ENCODE results near the gene SERPINA9.
"Not testable (repeated sequence)": the region's sequence is repeated elsewhere in the genome, so short reads cannot be mapped to it uniquely, and the experiment has no call there.

SERPINA9 gene

DNA sequence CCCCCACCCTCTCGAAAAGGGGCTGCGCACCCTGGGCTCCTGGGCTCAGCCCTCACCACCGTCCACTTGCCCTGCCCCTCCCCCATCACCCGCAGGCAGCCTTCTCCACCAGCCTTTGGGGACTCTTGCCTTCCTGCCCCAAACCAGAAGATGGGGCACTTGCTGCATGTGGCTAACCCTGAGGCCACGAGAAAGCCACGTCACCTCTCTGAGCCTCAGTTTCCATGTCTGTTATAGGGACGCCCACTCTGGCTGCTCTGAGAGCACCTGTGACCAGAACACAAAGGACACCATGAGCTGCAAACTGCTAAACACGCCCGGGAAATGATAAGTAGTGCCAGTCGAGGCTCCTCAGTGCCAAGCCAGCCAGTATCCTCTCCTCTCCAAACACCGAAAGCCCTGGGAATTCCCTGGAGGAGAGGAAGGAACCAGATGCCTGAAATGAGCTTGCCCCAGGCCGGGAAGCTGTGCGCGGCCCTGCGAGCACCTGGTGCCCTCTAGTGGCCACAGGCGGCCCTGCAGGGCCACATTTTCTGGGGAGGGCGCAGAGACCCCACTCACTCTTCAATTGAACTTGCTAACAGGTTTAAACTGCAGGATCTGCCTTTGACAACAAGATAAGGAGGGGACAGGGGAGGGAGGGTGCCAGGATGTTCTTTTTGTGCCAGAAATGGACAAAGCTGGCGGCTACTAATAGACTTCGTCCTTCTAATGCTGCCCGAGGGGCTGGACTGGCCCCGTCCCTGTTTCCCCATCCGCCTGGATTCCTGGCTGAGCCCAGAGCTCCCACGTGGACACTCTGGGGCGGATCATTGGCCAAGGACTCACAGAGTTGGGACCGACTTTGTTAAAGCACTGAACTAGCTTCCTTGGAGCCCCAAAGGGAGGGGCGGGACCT lies 10.2 kb upstream of the SERPINA9 start:
- peak; percentile 12 to 25 for DNase-seq

DNA sequence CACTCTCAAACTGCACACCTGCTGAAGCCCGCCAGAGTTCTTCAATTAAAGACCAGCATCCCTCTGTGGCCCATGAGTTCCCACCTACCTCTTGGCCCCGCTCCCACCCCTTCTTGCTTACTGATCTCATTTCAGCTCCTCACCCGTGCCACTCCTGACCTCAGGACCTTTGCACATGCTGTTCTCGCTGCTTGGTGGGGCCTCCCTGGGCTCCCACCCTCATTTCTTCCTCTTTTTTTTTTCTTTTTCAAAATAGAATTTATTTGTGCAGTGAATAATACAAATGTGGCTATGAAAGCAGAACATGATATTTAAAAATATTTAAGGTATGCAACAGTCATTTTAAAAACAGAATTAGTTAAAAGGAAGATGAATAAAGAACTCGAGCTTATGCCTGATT lies 8.5 kb upstream of the SERPINA9 start:
- DNase-seq, result no peak

GRCh38 chr14:94483729-94484275 lies 7.8 kb upstream of the SERPINA9 start:
- no peak for DNase-seq

GRCh38 chr14:94483071-94483451 lies 7.1 kb upstream of the SERPINA9 start:
- no peak for DNase-seq

DNA sequence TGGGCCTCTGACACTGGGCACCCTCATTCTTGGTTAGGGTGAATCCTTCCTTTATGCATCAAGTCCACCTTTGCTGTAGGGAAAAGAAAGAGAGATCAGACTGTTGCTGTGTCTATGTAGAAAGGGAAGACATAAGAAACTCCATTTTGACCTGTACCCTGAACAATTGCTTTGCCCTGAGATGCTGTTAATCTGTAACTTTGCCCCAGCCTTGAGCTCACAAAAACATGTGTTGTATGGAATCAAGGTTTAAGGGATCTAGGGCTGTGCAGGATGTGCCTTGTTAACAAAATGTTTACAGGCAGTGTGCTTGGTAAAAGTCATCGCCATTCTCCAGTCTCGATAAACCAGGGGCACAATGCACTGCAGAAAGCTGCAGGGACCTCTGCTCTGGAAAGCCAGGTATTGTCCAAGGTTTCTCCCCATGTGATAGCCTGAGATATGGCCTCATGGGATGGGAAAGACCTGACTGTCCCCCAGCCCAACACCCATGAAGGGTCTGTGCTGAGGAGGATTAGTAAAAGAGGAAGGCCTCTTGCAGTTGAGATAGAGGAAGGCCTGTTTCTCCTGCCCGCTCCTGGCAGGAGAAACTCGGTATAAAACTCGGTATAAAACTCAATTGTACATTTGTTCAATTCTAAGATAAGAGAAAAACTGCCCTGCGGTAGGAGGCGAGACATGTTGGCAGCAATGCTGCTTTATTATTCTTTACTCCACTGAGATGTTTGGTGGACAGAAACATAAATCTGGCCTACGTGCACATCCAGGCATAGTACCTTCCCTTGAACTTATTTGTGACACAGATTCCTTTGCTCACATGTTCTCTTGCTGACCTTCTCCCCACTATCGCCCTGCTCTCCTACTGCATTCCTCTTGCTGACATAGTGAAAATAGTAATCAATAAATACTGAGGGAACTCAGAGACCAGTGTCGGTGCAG lies 6.4 kb upstream of the SERPINA9 start:
- DNase-seq, result not testable (repeated sequence)

GRCh38 chr14:94481468-94482131 lies 5.6 kb upstream of the SERPINA9 start:
- DNase-seq, result no peak

- no peak for DNase-seq
Observed at GRCh38 chr14:94480809-94481208, 4.8 kb upstream of the SERPINA9 start.

DNA sequence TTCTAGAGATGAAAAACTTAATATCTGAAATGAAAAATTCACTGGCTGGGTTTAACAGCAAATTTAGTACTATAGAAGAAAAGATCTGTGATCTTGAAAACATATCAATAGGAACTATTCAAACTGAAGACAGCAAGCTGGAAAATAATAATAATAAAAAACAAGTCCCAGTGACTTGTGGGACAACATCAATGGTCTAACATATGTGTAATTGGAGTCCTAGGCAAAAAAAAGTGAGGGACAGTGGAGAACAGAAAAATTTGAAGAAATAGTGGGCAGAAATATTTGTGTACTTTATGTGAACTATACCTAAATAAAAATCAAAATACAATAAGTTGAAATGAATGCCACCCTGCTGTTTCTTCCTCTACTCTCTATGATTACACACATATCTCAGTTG lies 2.4 kb upstream of the SERPINA9 start:
- no peak for DNase-seq

DNA sequence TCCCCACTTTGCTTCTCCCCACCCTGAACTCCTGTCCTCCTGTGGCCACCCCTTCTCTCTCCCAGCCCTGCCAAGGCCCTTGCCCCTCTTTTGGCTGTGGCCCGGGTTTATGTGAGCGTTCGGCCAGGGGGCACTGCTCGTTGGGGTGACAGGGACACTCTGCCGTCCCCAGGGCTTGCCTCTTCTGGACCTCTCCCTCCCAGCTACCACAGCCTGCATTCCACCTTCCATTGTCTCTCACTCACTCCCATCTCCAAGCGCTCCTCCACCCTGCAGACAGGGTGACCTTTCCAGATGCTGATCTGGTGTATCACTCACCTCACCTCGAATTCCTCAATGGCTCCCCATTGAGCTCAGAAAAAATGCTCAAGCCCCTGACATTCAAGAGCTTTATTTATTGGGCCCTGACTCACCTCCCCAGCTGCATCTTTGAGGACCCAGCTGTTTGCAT lies 1.4 kb downstream of the SERPINA9 start:
- DNase-seq, result no peak

- DNase-seq, result no peak
Observed at GRCh38 chr14:94473666-94474410, 2.2 kb downstream of the SERPINA9 start.

DNA sequence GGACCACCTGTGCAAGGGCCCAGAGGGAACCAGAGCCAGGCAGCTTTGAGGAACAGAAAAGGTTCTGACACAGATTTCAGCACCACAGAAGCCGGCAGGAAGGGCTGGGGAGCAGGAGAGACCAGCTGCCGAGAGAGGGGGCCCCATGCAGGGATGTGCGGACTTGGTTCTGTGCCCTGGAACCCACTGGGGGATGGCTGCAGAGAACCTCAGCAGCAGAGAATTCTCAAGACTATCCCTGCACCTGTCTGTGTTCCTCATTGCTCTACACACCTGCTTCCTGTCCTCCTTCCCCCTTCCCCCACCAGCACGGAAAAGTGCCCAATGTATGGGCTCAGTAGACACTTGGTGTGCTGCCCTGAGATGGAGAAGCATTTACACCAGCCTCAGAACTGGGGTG lies 3.2 kb downstream of the SERPINA9 start:
- no peak for DNase-seq

DNA sequence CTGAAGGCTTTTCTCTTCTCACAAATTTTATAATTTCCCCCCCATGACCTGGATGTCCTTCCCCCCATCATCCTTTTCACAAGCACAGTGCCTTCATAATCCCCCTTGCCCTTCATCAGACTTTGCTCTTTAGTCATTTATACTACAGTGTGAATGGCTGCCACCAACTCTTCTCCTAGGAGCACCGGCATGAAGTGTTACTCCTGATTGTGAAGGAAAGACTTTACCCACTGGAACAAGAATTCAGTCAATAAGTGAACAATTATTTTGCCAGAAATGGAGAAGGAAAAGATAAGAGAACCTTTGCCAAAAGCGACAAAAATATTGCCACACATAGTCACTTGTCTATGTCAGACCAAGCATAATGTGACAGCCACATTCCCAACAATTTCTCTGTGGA lies 5.0 kb downstream of the SERPINA9 start:
- no peak for DNase-seq

GRCh38 chr14:94470311-94470710 lies 5.7 kb downstream of the SERPINA9 start:
- DNase-seq, result no peak

DNA sequence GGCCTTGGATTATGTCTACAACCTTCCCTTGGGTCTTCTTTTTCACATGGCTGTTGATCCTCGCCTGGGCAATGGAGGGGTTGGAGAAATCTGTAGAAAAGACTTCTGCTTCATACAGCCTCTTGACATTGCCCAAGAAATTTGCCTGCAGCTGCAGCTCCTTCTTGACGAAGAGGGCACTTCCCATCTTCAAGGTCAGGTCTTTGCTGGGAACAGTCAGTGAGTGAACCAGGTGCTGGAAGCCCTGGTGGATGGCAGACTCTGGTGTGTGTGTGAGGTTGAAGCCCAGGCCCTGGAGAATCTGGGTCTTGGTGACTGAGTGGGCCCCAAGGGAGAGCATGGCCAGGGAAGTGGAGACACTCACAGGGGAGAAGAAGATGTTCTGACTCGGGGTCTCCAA lies 6.7 kb downstream of the SERPINA9 start:
- DNase-seq, result no peak

GRCh38 chr14:94467728-94468520 lies 8.1 kb downstream of the SERPINA9 start:
- DNase-seq, result no peak

- DNase-seq, result no peak
Observed at GRCh38 chr14:94466706-94467370, 9.2 kb downstream of the SERPINA9 start.

- no peak for DNase-seq
Observed at GRCh38 chr14:94465042-94465441, 11.0 kb downstream of the SERPINA9 start.

DNA sequence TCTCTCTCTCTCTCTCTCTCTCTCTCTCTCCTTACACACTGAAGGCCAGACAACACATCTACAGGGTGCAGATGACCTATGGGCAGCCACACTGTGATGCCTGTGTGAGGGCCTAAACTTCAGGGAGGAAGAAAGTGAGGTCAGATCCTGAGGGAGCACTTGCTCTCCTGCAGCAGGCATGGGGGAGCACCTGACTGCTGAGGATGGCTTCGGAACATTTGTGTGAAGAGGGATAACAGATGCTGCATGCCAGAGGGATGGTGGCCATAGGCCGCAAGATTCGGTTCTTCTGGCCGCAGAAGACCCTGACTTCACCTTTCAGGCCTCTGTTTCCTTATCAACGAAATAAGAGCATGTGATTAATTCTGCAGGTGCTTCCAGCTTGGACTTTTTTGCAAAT lies 11.7 kb downstream of the SERPINA9 start:
- DNase-seq, result no peak

- DNase-seq, result no peak
Observed at GRCh38 chr14:94462763-94463572, 13.0 kb downstream of the SERPINA9 start.

GRCh38 chr14:94462219-94462551 lies 13.8 kb downstream of the SERPINA9 start:
- DNase-seq, result no peak

Measured in Kasumi-1 (cell line).